Skeletal muscle cell (primary cell): ENCODE measurements around the gene SIX4.

Experiments
- DNase-seq: peaks from one replicate; pipeline ENCODE4 v3.0.0-alpha.2; 2010; ENCODE audit warnings: low read depth
- H3K4me3 ChIP-seq: 2 replicates; pipeline ENCODE4 v1.5.1; 2011; ENCODE audit warnings: low read depth, mild to moderate bottlenecking, control low read depth, low read length, moderate library complexity

SIX4 gene

DNA sequence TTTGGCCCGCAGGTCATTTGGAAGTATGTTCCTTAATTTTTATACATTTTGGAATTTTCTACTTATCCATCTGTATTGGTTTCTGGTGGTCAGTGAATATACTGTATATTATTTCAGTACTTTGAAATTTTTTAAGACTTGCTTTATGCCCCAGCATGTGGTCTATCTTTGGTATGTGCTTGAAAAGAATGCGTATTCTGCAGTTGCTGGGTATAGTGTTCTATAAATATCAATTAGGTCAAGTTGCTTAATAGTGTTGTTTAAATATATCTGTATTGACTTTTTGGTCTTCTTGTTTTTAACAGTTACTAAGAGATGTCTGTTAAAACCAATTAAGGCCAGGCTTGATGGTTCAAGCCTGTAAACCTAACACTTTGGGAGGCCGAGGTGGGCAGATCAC is 53.2 kb downstream of the SIX4 start:
- no peak overlapping the region for H3K4me3 ChIP-seq
- no peak for DNase-seq

DNA sequence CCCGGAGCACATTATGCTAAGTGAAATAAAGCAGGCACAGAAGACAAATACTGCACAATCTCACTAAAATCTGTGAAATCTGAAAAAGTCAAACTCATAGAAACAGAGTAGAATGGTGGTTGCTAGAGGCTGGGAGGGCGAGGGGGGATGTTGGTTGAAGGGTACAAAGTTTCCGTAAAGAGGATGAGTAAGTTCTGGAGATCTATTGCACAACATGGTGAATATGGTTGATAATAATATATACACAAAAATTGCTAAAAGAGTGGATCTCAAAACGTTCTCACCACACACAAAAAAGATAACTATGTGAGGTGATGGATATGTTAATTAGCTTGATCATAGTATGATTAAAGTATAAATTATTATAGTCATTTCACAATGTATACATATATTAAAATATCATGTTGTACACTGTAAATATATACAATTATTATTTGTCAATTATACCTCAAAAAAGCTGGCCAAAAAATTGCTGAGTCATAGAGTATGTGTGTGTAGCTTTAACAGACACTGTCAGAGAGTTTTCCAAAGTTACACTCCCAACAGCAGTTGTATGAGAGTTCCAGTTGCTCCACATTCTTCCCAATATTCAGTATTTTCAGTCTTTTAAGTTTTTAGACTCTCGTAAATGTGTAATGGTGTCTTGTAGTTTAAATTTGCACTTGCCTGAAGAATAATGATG is 55.6 kb downstream of the SIX4 start:
- no peak for DNase-seq
- H3K4me3 ChIP-seq: no peak overlapping the region

DNA sequence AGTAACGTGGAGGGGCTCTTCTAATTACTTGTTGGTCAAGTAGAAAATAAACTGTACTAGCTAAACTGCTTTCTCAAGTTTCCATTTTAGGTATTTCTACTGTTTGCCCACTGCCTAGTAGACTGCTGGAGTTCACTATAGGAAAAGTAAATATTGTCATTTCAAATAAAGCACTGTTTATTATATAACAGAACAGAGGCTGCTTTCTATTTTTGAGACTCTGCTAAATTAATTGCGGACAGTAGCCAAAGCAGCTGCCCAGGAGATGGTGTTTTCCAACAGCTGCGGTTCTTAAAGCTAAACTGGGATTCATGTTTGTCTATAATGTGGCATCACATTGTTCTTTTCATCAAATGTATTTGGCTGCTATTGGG is 59.0 kb downstream of the SIX4 start:
- DNase-seq: no peak
- no peak overlapping the region for H3K4me3 ChIP-seq

DNA sequence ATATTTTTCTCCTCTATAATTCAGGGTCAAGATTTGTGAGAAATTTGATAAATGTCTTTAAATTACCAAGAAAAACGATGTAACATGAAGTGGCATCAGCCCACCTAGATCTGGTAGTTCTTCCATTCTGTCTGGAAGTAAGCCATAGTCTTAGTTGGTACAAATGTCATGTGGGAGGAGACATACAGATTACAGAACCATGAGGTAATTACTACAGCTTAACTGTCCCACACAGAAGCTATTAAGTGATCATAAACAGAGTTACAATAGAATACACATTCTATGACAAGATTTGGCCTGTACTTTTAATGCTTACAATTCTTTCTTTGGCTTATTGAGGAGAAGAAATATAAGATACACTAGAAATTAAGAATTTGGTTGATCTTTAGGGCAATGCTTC is 61.2 kb downstream of the SIX4 start:
- DNase-seq: no peak
- no peak overlapping the region for H3K4me3 ChIP-seq

DNA sequence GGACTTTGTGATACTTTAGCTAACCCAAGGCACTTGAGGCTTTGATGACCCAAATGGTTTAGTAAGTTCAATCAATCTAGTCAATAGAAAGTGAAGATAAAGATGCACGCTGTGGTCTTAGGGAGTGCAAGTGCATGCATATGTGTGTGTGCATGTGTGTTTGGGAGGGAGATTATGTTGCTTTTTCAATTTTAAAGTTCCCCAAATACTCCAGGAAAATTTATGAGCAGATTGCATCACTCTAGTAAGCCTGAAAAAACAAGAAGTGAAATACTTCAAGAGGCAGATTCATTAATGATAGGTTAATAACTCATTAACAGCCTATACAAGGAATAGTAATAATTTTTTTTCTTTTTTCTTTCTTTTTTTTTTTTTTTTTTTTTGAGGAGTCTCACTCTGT is 62.4 kb downstream of the SIX4 start:
- no peak for DNase-seq
- H3K4me3 ChIP-seq: no peak overlapping the region
